WI38 (cell line): Measurements from ENCODE around the gene DOCK10.

ENCODE experiments used
- H3K4me3 ChIP-seq: 2 replicates; pipeline ENCODE4 v1.5.1; 2011; ENCODE audit warnings: low read depth, mild to moderate bottlenecking, control low read depth, low read length
- CTCF ChIP-seq: IDR thresholded peaks from 2 replicates; pipeline ENCODE4 v1.5.1; 2012; ENCODE audit warnings: low read depth, mild to moderate bottlenecking, control low read depth, low read length

DOCK10 gene

GRCh38 chr2:225041207-225041850, 939 bp downstream of the DOCK10 start:
- TF ChIP-seq CTCF: no peak
- H3K4me3 ChIP-seq: peak overlapping the region; percentile 75

DNA sequence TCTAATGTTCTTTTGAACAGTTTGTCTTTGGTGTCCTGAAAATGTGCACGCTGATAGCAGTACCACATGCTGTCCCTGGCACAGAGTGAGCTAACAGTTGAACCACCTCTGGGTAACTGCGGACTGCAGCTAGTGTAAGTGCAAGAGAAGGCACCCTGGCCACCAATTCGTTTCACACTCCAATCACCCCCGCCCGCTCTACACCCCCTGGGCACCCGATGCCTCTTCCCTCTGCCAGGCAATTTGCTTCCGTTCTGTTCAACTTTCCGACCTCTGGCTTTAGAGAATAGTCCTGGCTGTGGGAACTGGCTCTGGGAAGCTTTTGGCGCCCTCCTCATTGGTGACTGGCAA, 1.4 kb downstream of the DOCK10 start:
- no peak for TF ChIP-seq CTCF
- peak overlapping the region; percentile 75 for H3K4me3 ChIP-seq

- TF ChIP-seq CTCF: no peak
- H3K4me3 ChIP-seq: no peak overlapping the region
Measured at GRCh38 chr2:225040142-225040541, 2.1 kb downstream of the DOCK10 start.

DNA sequence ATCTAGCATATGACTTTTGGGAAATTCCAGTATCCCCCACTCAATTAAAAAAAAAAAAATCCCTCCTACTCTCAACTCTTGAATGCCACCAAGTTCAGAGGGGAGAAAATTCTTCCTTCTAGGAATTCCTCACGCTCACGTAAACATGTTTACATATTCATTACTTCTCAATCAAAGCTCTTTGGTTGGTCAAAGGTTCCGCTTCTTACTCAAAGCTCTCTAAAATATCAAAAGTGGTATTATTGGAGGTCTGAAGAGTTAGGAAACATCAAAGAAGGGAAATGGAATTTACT, 4.1 kb downstream of the DOCK10 start:
- H3K4me3 ChIP-seq: no peak overlapping the region
- TF ChIP-seq CTCF: no peak

DNA sequence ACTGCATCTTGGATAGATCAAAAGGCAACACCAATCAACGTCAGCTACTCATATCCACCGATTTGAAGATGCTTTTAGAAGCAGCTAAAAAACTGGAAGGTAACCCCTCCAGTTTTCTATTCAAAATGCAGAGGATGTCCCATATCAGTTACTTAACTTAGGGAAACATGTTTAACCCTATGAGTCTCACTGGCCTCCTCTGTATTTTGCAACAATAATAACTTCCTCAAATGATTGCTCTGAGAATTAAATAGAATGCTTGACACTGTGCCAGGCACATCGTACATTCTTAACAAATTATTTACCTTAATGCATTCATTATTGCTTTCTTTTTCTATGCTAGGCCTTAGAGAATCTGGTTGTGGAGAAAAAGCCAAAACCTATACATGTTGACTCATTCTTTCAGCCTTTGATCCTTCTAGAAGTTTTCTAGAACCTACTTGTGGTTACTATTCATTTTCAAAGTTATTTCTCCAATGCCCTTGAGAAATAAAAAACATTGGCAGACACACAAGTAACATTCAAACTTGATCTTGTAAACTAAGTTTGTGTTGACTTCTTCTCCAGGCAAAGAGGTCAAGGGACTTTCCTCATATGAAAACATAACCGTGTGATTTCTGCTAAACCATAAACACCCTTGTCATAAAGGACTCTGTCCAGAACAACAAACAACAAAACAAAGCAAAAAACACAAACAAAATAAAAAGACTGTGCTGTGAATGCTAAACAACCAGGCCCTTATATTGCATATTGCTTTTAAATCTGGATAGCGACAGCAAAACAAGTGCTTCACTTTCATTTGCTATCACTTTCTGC, 4.6 kb downstream of the DOCK10 start:
- no peak for TF ChIP-seq CTCF
- no peak overlapping the region for H3K4me3 ChIP-seq

- no peak for TF ChIP-seq CTCF
- no peak overlapping the region for H3K4me3 ChIP-seq
Measured at GRCh38 chr2:225036431-225036830, 5.8 kb downstream of the DOCK10 start.
